Lower leg skin (tissue), 4 donors: ENCODE data around the gene XIRP1. TPM values are rescaled to one million over a fixed set of nuclear protein-coding genes. Genes with fewer than 3 reads are reported as not detected.

Experiments used
- DNase-seq, 2 donors: peaks; one replicate each; pipeline ENCODE4 v3.0.0-alpha.2; 2019; ENCODE audit warnings: low spot score in 2 of 2
- H3K4me3 ChIP-seq: fragments of 200-600 bp; sonication (generic); 2 replicates; pipeline ENCODE4 v1.5.1; 2017; ENCODE audit warnings: mild to moderate bottlenecking, low read depth; ENCODE audit not compliant: poor library complexity, severe bottlenecking
- CTCF ChIP-seq, 3 donors: fragments of 450-650 bp; IDR thresholded peaks; one replicate each; pipeline ENCODE4 v1.5.1; 2016; ENCODE audit warnings: antibody characterized with exemption in 3 of 3, mild to moderate bottlenecking in 3 of 3, moderate library complexity in 2 of 3
- POLR2A ChIP-seq, 2 donors: fragments of 450-650 bp; IDR thresholded peaks; one replicate each; pipeline ENCODE4 v1.6.1; 2016 to 2017; ENCODE audit warnings: antibody characterized with exemption in 2 of 2, mild to moderate bottlenecking in 1 of 2, moderate library complexity in 1 of 2
- WGBS, 2 donors: methylation state at CpG; one replicate each; pipeline ENCODE4 v1.1.5; 2018; 5-methylcytosine and 5-hydroxymethylcytosine counted together
- intact Hi-C: fragments of 100-400 bp; cut with DNase I; formaldehyde crosslinking; loops from one replicate; pipeline ENCODE4 v1.15.0; 2023; ENCODE audit warnings: low total_unique reads
- total RNA-seq, 4 donors: library from RNA; depleted of rRNA; stranded (reverse); fragments of >200 nt; gene quantifications; one replicate each; pipeline ENCODE4 v1.1.0, GENCODE V29; 2016

XIRP1 gene
- total RNA-seq, 4 donors from 2014 or later, result not detected

GRCh38 chr3:39212665-39213064 lies 20.3 kb upstream of the XIRP1 start:
- 94 to 100% methylated on average over 1 of the region's 1 CpG for WGBS, 2 donors
- intact Hi-C loops, result loop anchor here (10.0 kb wide), 1 partner anchor 72 kb away; the partner anchor contains the start of gene CX3CR1
- no peak for TF ChIP-seq POLR2A (IDR thresholded peaks at IDR 0.05)
- no peak for TF ChIP-seq CTCF (IDR thresholded peaks at IDR 0.05)
- H3K4me3 ChIP-seq, result no peak overlapping the region
- DNase-seq, result no peak

GRCh38 chr3:39211332-39212130 lies 19.1 kb upstream of the XIRP1 start:
- 71 to 76% methylated on average over 4 of the region's 4 CpGs for WGBS, 2 donors
- no peak overlapping the region for H3K4me3 ChIP-seq
- intact Hi-C loops, result loop anchor here (10.0 kb wide), 1 partner anchor 73 kb away; the partner anchor contains the start of gene CX3CR1
- DNase-seq, result no peak
- TF ChIP-seq POLR2A (IDR thresholded peaks at IDR 0.05) (no peak), CTCF (IDR thresholded peaks at IDR 0.05) (no peak)

DNA sequence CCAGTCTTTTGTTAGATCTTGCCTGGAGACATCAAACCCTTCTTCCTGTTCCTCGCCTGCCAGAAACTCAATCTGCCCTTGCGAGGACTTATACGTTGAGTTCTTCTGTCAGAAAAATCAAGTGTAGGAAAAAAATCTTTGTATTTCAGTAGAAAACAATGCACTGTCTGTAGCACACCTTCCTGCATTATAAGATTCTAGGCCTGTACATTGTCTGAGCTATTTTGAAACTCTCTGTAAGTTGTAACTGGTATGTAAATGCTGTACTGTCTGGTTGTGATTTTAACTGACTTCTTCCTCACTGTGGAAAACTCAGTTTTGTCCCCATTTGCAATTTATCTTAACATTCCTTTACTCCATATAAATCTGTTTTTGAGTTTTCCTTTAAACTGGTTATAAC lies 17.7 kb upstream of the XIRP1 start:
- TF ChIP-seq POLR2A (IDR thresholded peaks at IDR 0.05) (no peak), CTCF (IDR thresholded peaks at IDR 0.05) (no peak)
- intact Hi-C loops, result loop anchor here (10.0 kb wide), 1 partner anchor 75 kb away; the partner anchor contains the start of gene CX3CR1
- 78 to 83% methylated on average over 3 of the region's 3 CpGs for WGBS, 2 donors
- no peak overlapping the region for H3K4me3 ChIP-seq
- DNase-seq, result no peak

- H3K4me3 ChIP-seq, result no peak overlapping the region
- no peak for TF ChIP-seq CTCF (IDR thresholded peaks at IDR 0.05)
- TF ChIP-seq POLR2A (IDR thresholded peaks at IDR 0.05), result no peak
- WGBS, 2 donors, result 84 to 95% methylated on average over 1 of the region's 1 CpG
- no peak for DNase-seq
- intact Hi-C loops, result no loop called here
These were observed 17.1 kb upstream of the XIRP1 start for GRCh38 chr3:39209329-39209970.

DNA sequence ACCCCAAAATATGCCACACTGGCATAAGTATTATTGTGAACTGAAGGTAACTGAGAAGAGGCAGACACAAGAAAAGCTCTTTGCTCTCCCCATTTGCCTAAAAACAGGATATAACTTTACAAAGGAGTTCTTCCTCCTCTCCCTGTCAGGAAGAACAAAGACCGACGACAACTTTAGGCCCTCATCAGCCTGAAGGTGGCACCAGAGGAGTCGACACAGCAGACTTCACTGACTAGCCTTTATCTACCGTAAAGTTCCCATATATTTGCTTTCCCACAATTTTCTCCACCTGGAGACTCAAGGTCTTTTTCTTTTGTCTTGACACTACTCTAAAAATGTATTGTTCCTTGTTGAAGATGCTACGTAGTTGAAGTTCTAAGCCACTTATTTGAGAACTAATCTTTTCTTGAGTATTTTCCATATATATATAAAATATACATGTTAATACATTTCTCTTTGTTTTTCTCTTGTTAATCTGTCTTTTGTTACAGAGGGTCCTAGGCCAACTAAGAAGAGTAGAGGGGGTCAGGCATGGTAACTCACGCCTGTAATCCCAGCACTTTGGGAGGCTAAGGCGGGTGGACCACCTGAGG lies 16.2 kb upstream of the XIRP1 start:
- 36 to 41% methylated on average over 7 of the region's 7 CpGs for WGBS, 2 donors

More for the DNA sequence above, 16.2 kb upstream of the XIRP1 start:
- TF ChIP-seq POLR2A (IDR thresholded peaks at IDR 0.05) (no peak), CTCF (IDR thresholded peaks at IDR 0.05) (no peak)
- intact Hi-C loops, result no loop called here
- H3K4me3 ChIP-seq, result no peak overlapping the region
- DNase-seq, result peak; percentile 55 to 80
